HUES64 (cell line): ENCODE results near the gene GSN.

Experiments used
- H3K27ac ChIP-seq: 2 replicates; pipeline ENCODE4 v1.7.0; 2013; ENCODE audit warnings: low read depth, low read length, inconsistent platforms
- H3K27me3 ChIP-seq: 2 replicates; pipeline ENCODE4 v1.6.1; 2013; ENCODE audit warnings: mild to moderate bottlenecking, low read length; ENCODE audit not compliant: insufficient read depth
- H3K36me3 ChIP-seq: 2 replicates; pipeline ENCODE4 v1.6.1; 2013; ENCODE audit warnings: mild to moderate bottlenecking, low read length; ENCODE audit not compliant: insufficient read depth
- H3K4me1 ChIP-seq: 2 replicates; pipeline ENCODE4 v1.6.1; 2013; ENCODE audit warnings: mild to moderate bottlenecking, low read length, moderate library complexity; ENCODE audit not compliant: insufficient read depth
- H3K4me3 ChIP-seq: 2 replicates; pipeline ENCODE4 v1.5.1; 2013; ENCODE audit warnings: mild to moderate bottlenecking, low read length, moderate library complexity
- H3K9ac ChIP-seq: 2 replicates; pipeline ENCODE4 v1.6.1; 2013; ENCODE audit warnings: mild to moderate bottlenecking, low read depth, low read length
- H3K9me3 ChIP-seq: 2 replicates; pipeline ENCODE4 v1.6.1; 2013; ENCODE audit warnings: low read depth, low read length; ENCODE audit not compliant: insufficient read depth
- WGBS: fragments of 150-250, 120-280 bp; methylation state at CpG from one replicate; pipeline ENCODE4 v1.1.7; 2013; ENCODE audit warnings: missing lambda C conversion rate; 5-methylcytosine and 5-hydroxymethylcytosine counted together

GSN gene

DNA sequence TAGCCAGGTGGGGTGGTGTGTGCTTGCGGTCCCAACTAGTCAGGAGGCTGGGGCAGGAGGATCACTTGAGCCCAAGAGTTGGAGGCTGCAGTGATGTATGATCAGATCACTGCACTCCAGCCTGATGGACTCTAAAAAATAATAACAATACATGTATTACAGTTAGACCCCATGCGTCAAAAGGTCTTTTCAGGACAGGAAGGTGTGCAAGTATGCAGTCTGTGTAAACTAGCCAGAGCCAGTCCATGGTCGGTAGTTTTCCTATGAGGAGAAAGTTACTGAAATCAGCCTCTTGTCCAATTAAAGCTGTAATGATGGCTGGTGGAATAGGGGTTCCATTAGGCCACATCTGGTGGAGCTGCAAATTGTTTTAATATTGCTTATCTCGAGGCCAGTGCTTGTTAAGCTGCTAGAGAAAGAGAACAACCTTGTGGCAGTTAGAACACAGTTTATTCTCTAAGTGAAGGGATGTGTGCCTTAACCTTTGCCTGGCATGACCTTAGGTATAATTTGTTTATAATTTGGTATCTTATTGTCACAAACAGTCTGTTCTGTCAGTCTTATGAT lies 103.6 kb downstream of the GSN start:
- H3K9me3 ChIP-seq = no peaks in the 10 kb centered on the region
- no peak overlapping the region for H3K9ac ChIP-seq
- no peaks in the 10 kb centered on the region for H3K36me3 ChIP-seq
- peaks cover 27% of the 10 kb centered on the region for H3K4me1 ChIP-seq
- H3K4me3 ChIP-seq = no peak overlapping the region
- H3K27ac ChIP-seq = no peak overlapping the region
- H3K27me3 ChIP-seq = peaks cover 11% of the 10 kb centered on the region
- WGBS = 88% methylated on average over 4 of the region's 4 CpGs

DNA sequence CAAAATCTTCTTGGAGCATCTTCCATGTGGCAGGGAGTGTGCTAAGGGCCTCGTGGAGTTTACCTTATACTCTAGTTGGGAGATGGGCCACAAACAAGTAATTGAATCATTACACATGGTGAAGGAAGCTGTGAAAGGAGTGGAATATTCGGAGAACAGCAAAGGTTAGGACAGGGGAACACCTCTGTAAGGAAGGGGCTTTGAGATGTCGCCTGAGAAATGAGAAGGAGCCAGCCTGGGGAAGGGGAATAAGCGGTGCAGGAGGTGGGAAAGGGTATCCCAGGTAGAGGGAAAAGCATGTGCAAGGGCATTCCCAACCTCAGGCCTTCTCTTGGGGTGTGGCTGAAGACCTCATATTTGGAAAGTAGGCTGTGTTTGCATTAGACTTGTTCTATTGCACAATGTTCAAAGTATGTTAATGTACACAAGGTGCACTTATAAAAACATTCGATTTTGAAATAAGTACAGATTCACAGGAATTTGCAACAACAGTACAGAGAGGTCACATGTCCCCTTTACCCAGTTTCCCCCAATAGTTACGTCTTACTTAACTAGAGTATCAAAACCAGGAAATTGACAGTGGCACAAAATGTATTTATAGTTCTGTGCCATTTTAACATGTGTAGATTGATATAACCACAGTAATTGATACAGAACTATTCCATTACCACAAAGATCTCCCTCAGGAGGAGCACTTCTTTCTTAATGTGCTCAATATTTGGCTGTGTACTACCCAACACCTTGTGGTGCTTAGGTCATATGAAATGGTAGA lies 104.5 kb downstream of the GSN start:
- H3K4me3 ChIP-seq = no peak overlapping the region
- no peak overlapping the region for H3K9ac ChIP-seq
- H3K9me3 ChIP-seq = no peaks in the 10 kb centered on the region
- H3K27me3 ChIP-seq = peaks cover 11% of the 10 kb centered on the region
- H3K36me3 ChIP-seq = no peaks in the 10 kb centered on the region
- H3K4me1 ChIP-seq = peaks cover 21% of the 10 kb centered on the region
- H3K27ac ChIP-seq = no peak overlapping the region
- 86% methylated on average over 6 of the region's 6 CpGs for WGBS

DNA sequence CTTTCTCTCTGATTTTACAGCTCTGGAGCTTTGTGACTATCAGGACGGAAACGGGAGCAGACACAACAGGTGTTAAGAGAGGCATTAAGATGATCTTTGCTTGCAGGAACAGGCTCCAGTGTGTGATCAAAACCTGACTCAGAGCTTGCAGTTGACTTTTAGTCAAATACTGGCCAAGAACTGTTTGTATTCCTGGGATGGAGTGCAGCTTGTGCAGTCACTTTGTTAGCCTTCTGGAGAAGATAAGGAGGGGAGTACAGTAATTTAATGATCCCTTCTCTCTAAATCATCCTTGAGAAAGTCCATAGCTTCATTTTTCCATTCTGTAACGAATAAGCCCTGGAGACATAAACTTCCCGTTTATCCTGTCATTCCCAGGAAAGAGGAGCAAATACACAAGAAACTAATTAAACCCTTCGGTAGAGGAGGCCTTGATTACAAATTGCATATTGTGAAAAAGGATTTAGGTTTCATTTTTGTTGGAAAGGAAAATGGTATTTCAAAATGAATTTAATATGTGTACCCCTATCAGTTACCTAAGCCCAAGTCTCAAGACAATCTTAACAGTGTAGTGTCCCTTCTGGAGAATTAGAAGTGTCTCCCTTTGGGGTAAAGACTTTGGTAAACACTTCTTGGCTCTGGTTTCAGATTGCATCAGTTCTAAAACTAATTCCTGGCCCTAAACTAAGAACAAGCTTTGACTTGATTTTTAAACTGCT lies 105.2 kb downstream of the GSN start:
- Histone ChIP-seq H3K27me3 (peaks cover 11% of the 10 kb centered on the region), H3K27ac (no peak overlapping the region), H3K4me1 (peaks cover 15% of the 10 kb centered on the region), H3K36me3 (no peaks in the 10 kb centered on the region), H3K9me3 (peaks cover 4% of the 10 kb centered on the region; the same call in 1 of the 2 replicates), H3K4me3 (no peak overlapping the region), H3K9ac (no peak overlapping the region)
- WGBS = 91% methylated on average over 5 of the region's 5 CpGs

- H3K4me3 ChIP-seq = no peak overlapping the region
- no peak overlapping the region for H3K27ac ChIP-seq
- peaks cover 7% of the 10 kb centered on the region; the same call in 1 of the 2 replicates for H3K4me1 ChIP-seq
- no peak overlapping the region for H3K9ac ChIP-seq
- no peaks in the 10 kb centered on the region for H3K27me3 ChIP-seq
- no peaks in the 10 kb centered on the region for H3K36me3 ChIP-seq
- WGBS = 96% methylated on average over 2 of the region's 4 CpGs
- peaks cover 8% of the 10 kb centered on the region; the same call in 1 of the 2 replicates for H3K9me3 ChIP-seq
These were observed 108.4 kb downstream of the GSN start for GRCh38 chr9:121376214-121376830.

DNA sequence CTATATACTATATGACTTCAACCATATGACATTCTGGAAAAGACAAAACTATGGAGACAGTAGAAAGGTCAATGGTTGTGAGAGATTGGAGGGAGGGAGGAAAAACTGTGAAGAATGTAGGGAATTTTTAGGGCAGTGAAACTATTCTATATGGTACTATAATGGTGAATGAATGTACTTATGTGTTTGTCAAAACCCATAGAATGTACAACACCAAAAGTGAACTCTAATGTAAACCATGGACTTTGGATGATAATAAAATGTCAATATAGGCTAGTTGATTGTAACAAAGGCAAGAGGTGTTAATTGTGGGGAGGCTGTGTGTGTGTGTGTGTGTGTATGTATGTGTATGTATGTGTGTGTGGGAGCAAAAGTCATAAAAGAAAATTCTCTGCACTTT lies 112.9 kb downstream of the GSN start:
- no peaks in the 10 kb centered on the region for H3K36me3 ChIP-seq
- no peaks in the 10 kb centered on the region for H3K27me3 ChIP-seq
- H3K4me3 ChIP-seq = no peak overlapping the region
- H3K4me1 ChIP-seq = peaks cover 3% of the 10 kb centered on the region
- no peak overlapping the region for H3K9ac ChIP-seq
- H3K9me3 ChIP-seq = peaks cover 8% of the 10 kb centered on the region; the same call in 1 of the 2 replicates
- no peak overlapping the region for H3K27ac ChIP-seq
